ENCODE measurements around the gene MACROD1.

The MACROD1 gene

DNA sequence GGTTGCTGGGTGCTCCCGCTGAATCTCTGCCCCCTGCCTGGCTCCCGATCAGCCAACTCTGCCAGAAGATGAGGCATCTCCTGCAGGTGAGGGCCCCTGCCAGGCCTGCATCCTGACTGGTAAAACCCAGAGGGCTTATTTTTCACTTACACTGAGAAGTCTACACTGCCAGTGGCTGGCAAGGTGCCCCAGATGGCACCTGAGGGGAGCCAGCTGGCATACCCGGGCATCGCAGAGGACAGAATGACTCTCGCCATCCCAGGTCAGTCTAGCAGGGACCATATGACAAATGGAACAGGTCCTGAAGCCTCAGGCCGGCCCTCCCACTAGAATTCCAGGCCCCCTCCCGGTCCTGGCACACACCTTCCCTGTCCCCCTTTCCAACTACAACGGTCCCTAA is 30.9 kb downstream of the MACROD1 start:
- FAIRE-seq: no peak
- no peak for TF ChIP-seq POU2F2 (IDR thresholded peaks at IDR 0.05; ENCODE audit: low read depth, low read length)
- no peak for TF ChIP-seq POLR2A (IDR thresholded peaks at IDR 0.05; ENCODE audit: low read depth, low read length)
- TF ChIP-seq POLR2AphosphoS5 (IDR thresholded peaks at IDR 0.05; ENCODE audit: low read depth, low read length): no peak
- no peak for TF ChIP-seq PAX5 (IDR thresholded peaks at IDR 0.05; ENCODE audit: insufficient read depth, low read length, severe bottlenecking)
- no peak for TF ChIP-seq TAF1 (IDR thresholded peaks at IDR 0.05; ENCODE audit: low read depth, low read length)
- no peak for TF ChIP-seq SPI1 (IDR thresholded peaks at IDR 0.05; ENCODE audit: low read depth, low read length)

DNA sequence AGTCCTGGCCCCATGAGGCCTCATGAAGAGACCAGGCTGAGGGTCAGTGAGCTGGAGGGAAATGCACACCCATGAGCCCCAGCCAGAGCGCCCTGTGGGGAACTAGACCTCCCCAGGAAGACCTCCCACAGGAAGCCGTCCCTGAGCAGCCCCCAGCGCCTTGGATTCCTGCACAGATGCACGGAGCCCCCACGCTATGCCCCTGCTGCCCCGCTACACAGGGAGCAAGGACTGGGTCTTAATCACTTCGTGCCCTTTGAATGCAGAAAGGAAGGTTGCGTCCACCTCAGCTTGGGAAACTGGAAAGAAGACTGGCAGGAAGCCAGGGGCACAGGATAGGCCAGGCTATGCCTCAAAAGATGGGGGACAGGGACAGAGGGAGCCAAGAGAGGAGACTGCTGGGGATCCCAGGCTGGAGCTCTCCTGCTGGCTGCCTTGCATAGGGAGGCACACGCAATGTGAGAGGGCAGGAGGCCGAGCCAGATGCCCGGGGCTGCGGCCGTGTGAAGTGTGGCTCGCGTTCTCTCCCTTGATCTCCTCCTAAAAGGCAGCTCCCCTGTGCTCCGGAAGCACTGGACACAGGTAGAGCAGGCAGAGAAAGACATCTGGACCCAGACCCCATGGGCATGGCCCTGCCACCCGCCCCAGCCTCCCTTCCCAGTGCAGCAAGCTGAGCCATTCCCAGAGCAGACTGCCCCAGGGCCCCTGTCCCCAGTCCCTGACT is 32.8 kb downstream of the MACROD1 start:
- no peak for DNase-seq (ENCODE audit: insufficient read length, low spot score)
- FAIRE-seq: no peak
- TF ChIP-seq POU2F2 (IDR thresholded peaks at IDR 0.05; ENCODE audit: low read depth, low read length) (no peak), POLR2A (IDR thresholded peaks at IDR 0.05; ENCODE audit: low read depth, low read length) (no peak), SPI1 (IDR thresholded peaks at IDR 0.05; ENCODE audit: low read depth, low read length) (no peak), TAF1 (IDR thresholded peaks at IDR 0.05; ENCODE audit: low read depth, low read length) (no peak), POLR2AphosphoS5 (IDR thresholded peaks at IDR 0.05; ENCODE audit: low read depth, low read length) (no peak), PAX5 (IDR thresholded peaks at IDR 0.05; ENCODE audit: insufficient read depth, low read length, severe bottlenecking) (no peak)

More for the DNA sequence above, 30.9 kb downstream of the MACROD1 start:
- no peak for DNase-seq (ENCODE audit: insufficient read length, low spot score)

DNA sequence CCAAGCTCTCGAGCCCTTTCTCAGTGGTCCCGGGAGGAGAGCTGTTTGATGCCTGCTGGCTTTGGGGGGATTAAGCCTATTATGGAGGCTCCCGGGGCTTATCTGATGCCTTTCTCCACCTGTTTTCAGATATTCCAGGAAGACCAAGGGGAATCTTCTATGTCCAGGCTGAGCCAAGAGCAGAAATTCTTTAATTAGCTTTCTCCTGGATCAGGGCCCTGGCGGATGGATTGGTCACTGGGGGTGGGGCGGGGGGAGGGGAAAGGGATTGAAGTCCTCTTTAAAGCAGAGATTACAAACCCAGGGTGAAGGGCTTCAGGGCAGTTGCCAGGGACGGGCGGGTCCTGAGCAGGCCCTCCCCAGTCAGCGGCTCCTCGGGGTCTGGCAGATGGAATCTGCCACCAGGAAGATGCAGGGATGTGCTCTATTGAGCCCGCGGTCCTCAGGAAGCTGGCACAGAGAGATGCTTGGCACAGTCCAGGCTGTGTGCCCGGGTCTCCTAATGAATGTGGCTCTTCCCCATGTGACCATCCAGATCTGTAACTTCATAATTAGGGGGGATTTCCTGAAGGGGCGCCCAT is 33.6 kb downstream of the MACROD1 start:
- TF ChIP-seq SPI1 (IDR thresholded peaks at IDR 0.05; ENCODE audit: low read depth, low read length) (no peak), PAX5 (IDR thresholded peaks at IDR 0.05; ENCODE audit: insufficient read depth, low read length, severe bottlenecking) (no peak), POLR2AphosphoS5 (IDR thresholded peaks at IDR 0.05; ENCODE audit: low read depth, low read length) (no peak)
- DNase-seq (ENCODE audit: insufficient read length, low spot score) (no peak), FAIRE-seq (no peak)

DNA sequence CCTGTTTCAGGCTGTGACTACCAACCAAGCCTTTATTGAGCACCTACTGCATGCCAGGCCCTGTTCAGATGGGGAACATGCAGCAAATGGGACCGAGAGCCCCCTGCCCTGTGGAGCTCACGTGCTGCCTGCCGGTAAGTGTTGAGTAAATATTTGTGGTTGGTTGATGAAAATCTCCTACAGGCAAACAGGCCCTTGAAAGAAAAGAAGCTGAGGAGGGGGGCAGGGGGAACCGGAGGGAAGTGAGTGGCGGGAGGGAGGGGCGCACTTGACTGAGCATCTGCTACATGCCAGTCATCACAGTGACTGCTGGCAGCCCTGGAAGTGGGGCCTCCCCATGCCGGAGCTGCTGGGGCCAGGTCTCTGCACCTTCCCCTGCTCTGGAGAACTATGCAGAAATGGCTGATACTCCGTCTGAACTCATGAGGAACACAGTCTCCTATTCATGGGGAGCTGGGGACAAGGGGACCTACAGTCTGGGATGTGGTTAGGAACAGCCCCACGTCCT is 34.2 kb downstream of the MACROD1 start:
- TF ChIP-seq POLR2A (IDR thresholded peaks at IDR 0.05; ENCODE audit: low read depth, low read length): no peak
- FAIRE-seq (no peak), DNase-seq (ENCODE audit: insufficient read length, low spot score) (no peak)

GRCh38 chr11:64130618-64131017 is 35.3 kb downstream of the MACROD1 start:
- no peak for TF ChIP-seq POU2F2 (IDR thresholded peaks at IDR 0.05; ENCODE audit: low read depth, low read length)
- no peak for TF ChIP-seq POLR2A (IDR thresholded peaks at IDR 0.05; ENCODE audit: low read depth, low read length)
- TF ChIP-seq POLR2AphosphoS5 (IDR thresholded peaks at IDR 0.05; ENCODE audit: low read depth, low read length): no peak
- no peak for TF ChIP-seq PAX5 (IDR thresholded peaks at IDR 0.05; ENCODE audit: insufficient read depth, low read length, severe bottlenecking)
- TF ChIP-seq SPI1 (IDR thresholded peaks at IDR 0.05; ENCODE audit: low read depth, low read length): no peak
- no peak for TF ChIP-seq TAF1 (IDR thresholded peaks at IDR 0.05; ENCODE audit: low read depth, low read length)
- no peak for DNase-seq (ENCODE audit: insufficient read length, low spot score)
- no peak for FAIRE-seq

- DNase-seq (ENCODE audit: insufficient read length, low spot score) (no peak), FAIRE-seq (no peak)
- TF ChIP-seq POLR2AphosphoS5 (IDR thresholded peaks at IDR 0.05; ENCODE audit: low read depth, low read length) (no peak), POU2F2 (IDR thresholded peaks at IDR 0.05; ENCODE audit: low read depth, low read length) (no peak)
Measured at GRCh38 chr11:64129403-64129802, 36.5 kb downstream of the MACROD1 start.

GRCh38 chr11:64128255-64129006 is 37.5 kb downstream of the MACROD1 start:
- TF ChIP-seq POU2F2 (IDR thresholded peaks at IDR 0.05; ENCODE audit: low read depth, low read length): no peak
- TF ChIP-seq TAF1 (IDR thresholded peaks at IDR 0.05; ENCODE audit: low read depth, low read length): no peak
- no peak for TF ChIP-seq POLR2AphosphoS5 (IDR thresholded peaks at IDR 0.05; ENCODE audit: low read depth, low read length)
- no peak for TF ChIP-seq SPI1 (IDR thresholded peaks at IDR 0.05; ENCODE audit: low read depth, low read length)
- no peak for TF ChIP-seq POLR2A (IDR thresholded peaks at IDR 0.05; ENCODE audit: low read depth, low read length)
- FAIRE-seq (no peak), DNase-seq (ENCODE audit: insufficient read length, low spot score) (no peak)

- no peak for DNase-seq (ENCODE audit: insufficient read length, low spot score)
- no peak for FAIRE-seq
- no peak for TF ChIP-seq PAX5 (IDR thresholded peaks at IDR 0.05; ENCODE audit: insufficient read depth, low read length, severe bottlenecking)
- TF ChIP-seq TAF1 (IDR thresholded peaks at IDR 0.05; ENCODE audit: low read depth, low read length): no peak
Measured at GRCh38 chr11:64127267-64128072, 38.4 kb downstream of the MACROD1 start.

GRCh38 chr11:64126796-64127195 is 39.1 kb downstream of the MACROD1 start:
- FAIRE-seq (no peak), DNase-seq (ENCODE audit: insufficient read length, low spot score) (no peak)
- TF ChIP-seq SPI1 (IDR thresholded peaks at IDR 0.05; ENCODE audit: low read depth, low read length): no peak
- TF ChIP-seq POU2F2 (IDR thresholded peaks at IDR 0.05; ENCODE audit: low read depth, low read length): no peak
- TF ChIP-seq POLR2A (IDR thresholded peaks at IDR 0.05; ENCODE audit: low read depth, low read length): no peak
- no peak for TF ChIP-seq PAX5 (IDR thresholded peaks at IDR 0.05; ENCODE audit: insufficient read depth, low read length, severe bottlenecking)
- no peak for TF ChIP-seq TAF1 (IDR thresholded peaks at IDR 0.05; ENCODE audit: low read depth, low read length)
- no peak for TF ChIP-seq POLR2AphosphoS5 (IDR thresholded peaks at IDR 0.05; ENCODE audit: low read depth, low read length)
